ENCODE data around the gene SYT6. TPM values are rescaled to one million over a fixed set of nuclear protein-coding genes. Genes with fewer than 3 reads are reported as not detected.

SYT6 gene
- total RNA-seq, 1 experiment from 2014 or later: not detected

- TF ChIP-seq SRF (IDR thresholded peaks at IDR 0.05; ENCODE audit: low read depth) (no peak), YY1 (IDR thresholded peaks at IDR 0.05; ENCODE audit: extremely low read depth, insufficient replicate concordance, low read depth, low read length) (no peak), POLR2AphosphoS5 (IDR thresholded peaks at IDR 0.05; ENCODE audit: low read depth, low read length) (no peak), POLR2A (IDR thresholded peaks at IDR 0.05; ENCODE audit: borderline replicate concordance, extremely low read depth, insufficient read depth, insufficient read length) (no peak), FOSL1 (IDR thresholded peaks at IDR 0.05; ENCODE audit: low read depth) (no peak), CBX3 (IDR thresholded peaks at IDR 0.05; ENCODE audit: low read depth) (no peak)
- TF ChIP-seq, protein P1, sequence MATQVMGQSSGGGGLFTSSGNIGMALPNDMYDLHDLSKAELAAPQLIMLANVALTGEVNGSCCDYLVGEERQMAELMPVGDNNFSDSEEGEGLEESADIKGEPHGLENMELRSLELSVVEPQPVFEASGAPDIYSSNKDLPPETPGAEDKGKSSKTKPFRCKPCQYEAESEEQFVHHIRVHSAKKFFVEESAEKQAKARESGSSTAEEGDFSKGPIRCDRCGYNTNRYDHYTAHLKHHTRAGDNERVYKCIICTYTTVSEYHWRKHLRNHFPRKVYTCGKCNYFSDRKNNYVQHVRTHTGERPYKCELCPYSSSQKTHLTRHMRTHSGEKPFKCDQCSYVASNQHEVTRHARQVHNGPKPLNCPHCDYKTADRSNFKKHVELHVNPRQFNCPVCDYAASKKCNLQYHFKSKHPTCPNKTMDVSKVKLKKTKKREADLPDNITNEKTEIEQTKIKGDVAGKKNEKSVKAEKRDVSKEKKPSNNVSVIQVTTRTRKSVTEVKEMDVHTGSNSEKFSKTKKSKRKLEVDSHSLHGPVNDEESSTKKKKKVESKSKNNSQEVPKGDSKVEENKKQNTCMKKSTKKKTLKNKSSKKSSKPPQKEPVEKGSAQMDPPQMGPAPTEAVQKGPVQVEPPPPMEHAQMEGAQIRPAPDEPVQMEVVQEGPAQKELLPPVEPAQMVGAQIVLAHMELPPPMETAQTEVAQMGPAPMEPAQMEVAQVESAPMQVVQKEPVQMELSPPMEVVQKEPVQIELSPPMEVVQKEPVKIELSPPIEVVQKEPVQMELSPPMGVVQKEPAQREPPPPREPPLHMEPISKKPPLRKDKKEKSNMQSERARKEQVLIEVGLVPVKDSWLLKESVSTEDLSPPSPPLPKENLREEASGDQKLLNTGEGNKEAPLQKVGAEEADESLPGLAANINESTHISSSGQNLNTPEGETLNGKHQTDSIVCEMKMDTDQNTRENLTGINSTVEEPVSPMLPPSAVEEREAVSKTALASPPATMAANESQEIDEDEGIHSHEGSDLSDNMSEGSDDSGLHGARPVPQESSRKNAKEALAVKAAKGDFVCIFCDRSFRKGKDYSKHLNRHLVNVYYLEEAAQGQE (IDR thresholded peaks at IDR 0.05; ENCODE audit: low read depth): no peak
- POLR2A ChIA-PET: no interaction called here
Measured at GRCh38 chr1:114097109-114097508, 56.6 kb downstream of the SYT6 start.

GRCh38 chr1:114094675-114095074 is 59.0 kb downstream of the SYT6 start:
- H3K9ac ChIP-seq (ENCODE audit: low read length): no peak overlapping the region
- no peak overlapping the region for H2AFZ ChIP-seq (ENCODE audit: low read depth, low read length, poor library complexity, severe bottlenecking)
- no peaks in the 10 kb centered on the region for H3K9me3 ChIP-seq (ENCODE audit: control insufficient read depth in 1 of 2, insufficient read depth in 1 of 2, low read depth in 1 of 2, low read length in 2 of 2)
- H3K79me2 ChIP-seq (ENCODE audit: insufficient read depth, low read length): no peaks in the 10 kb centered on the region
- H3K4me2 ChIP-seq (ENCODE audit: low read length): no peak overlapping the region
- H3K9me2 ChIP-seq (ENCODE audit: insufficient read depth): no peaks in the 10 kb centered on the region
- H4K20me1 ChIP-seq (ENCODE audit: insufficient read depth): no peaks in the 10 kb centered on the region
- no peaks in the 10 kb centered on the region for H3K36me3 ChIP-seq (ENCODE audit: control insufficient read depth in 1 of 2, insufficient read depth in 2 of 2, low read length in 2 of 2)
- H3K27ac ChIP-seq (ENCODE audit: low read depth, low read length): no peak overlapping the region
- BruUV-seq (replicated peaks): no TSS peak
- H3K4me1 ChIP-seq (ENCODE audit: control insufficient read depth in 1 of 2, insufficient read depth in 2 of 2, low read length in 2 of 2): no peaks in the 10 kb centered on the region
- intact Hi-C loops (cut with micrococcal nuclease): no loop called here
- ChIA-PET POLR2A (no interaction called here), CTCF (no interaction called here), RAD21 (ENCODE audit: low non-redundant PET in 1 of 2, low total read pairs in 2 of 2, uncharacterized antibody in 2 of 2, unreplicated experiment in 2 of 2) (no interaction called here)
- DNase-seq (ENCODE audit: low read depth, low spot score) (no peak), ATAC-seq (no peak)
- H3K4me3 ChIP-seq (replicated peaks in 1 of 2; ENCODE audit: low read depth in 1 of 2, low read length in 2 of 2): no peak overlapping the region
- peaks cover 44% of the 10 kb centered on the region for H3K27me3 ChIP-seq (ENCODE audit: insufficient read depth, low read length)
- TF ChIP-seq SRF (IDR thresholded peaks at IDR 0.05; ENCODE audit: low read depth): no peak
- TF ChIP-seq ATF3 (IDR thresholded peaks at IDR 0.05): no peak
- TF ChIP-seq, protein P1 (IDR thresholded peaks at IDR 0.05; ENCODE audit: low read depth): no peak
- no peak for TF ChIP-seq SIN3A (IDR thresholded peaks at IDR 0.05; ENCODE audit: low read depth)
- TF ChIP-seq JUND (IDR thresholded peaks at IDR 0.05): no peak
- TF ChIP-seq POLR2A (IDR thresholded peaks at IDR 0.05; ENCODE audit: borderline replicate concordance, extremely low read depth, insufficient read depth, insufficient read length): no peak
- no peak for TF ChIP-seq ZFX (IDR thresholded peaks at IDR 0.05)
- no peak for TF ChIP-seq CEBPB (IDR thresholded peaks at IDR 0.05; ENCODE audit: low read depth)
- TF ChIP-seq MAX (IDR thresholded peaks at IDR 0.05): no peak
- no peak for TF ChIP-seq EZH2phosphoT487 (IDR thresholded peaks at IDR 0.05; ENCODE audit: borderline replicate concordance)

More at GRCh38 chr1:114097109-114097508, 56.6 kb downstream of the SYT6 start:
- ChIA-PET RAD21 (ENCODE audit: low non-redundant PET in 1 of 2, low total read pairs in 2 of 2, uncharacterized antibody in 2 of 2, unreplicated experiment in 2 of 2) (no interaction called here), CTCF (no interaction called here)
- ATAC-seq (no peak), DNase-seq (ENCODE audit: low read depth, low spot score) (no peak)
- H2AFZ ChIP-seq (ENCODE audit: low read depth, low read length, poor library complexity, severe bottlenecking): no peak overlapping the region
- H3K27me3 ChIP-seq (ENCODE audit: insufficient read depth, low read length): peaks cover 44% of the 10 kb centered on the region
- no peak overlapping the region for H3K4me2 ChIP-seq (ENCODE audit: low read length)
- no TSS peak for BruUV-seq (replicated peaks)
- H3K4me1 ChIP-seq (ENCODE audit: control insufficient read depth in 1 of 2, insufficient read depth in 2 of 2, low read length in 2 of 2): no peaks in the 10 kb centered on the region
- no peaks in the 10 kb centered on the region for H4K20me1 ChIP-seq (ENCODE audit: insufficient read depth)
- no peak overlapping the region for H3K9ac ChIP-seq (ENCODE audit: low read length)
- intact Hi-C loops (cut with micrococcal nuclease): no loop called here
- no peak overlapping the region for H3K4me3 ChIP-seq (replicated peaks in 1 of 2; ENCODE audit: low read depth in 1 of 2, low read length in 2 of 2)
- H3K27ac ChIP-seq (ENCODE audit: low read depth, low read length): no peak overlapping the region
- no peaks in the 10 kb centered on the region for H3K79me2 ChIP-seq (ENCODE audit: insufficient read depth, low read length)
- no peaks in the 10 kb centered on the region for H3K36me3 ChIP-seq (ENCODE audit: control insufficient read depth in 1 of 2, insufficient read depth in 2 of 2, low read length in 2 of 2)
- no peaks in the 10 kb centered on the region for H3K9me2 ChIP-seq (ENCODE audit: insufficient read depth)
- no peaks in the 10 kb centered on the region for H3K9me3 ChIP-seq (ENCODE audit: control insufficient read depth in 1 of 2, insufficient read depth in 1 of 2, low read depth in 1 of 2, low read length in 2 of 2)
